GM12878 (cell line): ENCODE measurements around the gene TBC1D5. TPM values are rescaled to one million over a fixed set of nuclear protein-coding genes. Genes with fewer than 3 reads are reported as not detected.

ENCODE experiments used
- BACH1 ChIP-seq: fragments of 450-650 bp; IDR thresholded peaks from 2 replicates; pipeline ENCODE4 v1.6.1; 2017; ENCODE audit warnings: mild to moderate bottlenecking, borderline replicate concordance
- BCL11A ChIP-seq: IDR thresholded peaks from 2 replicates; pipeline ENCODE4 v1.6.1; 2011; ENCODE audit warnings: low read depth, low read length
- CBFB ChIP-seq: IDR thresholded peaks from 2 replicates; pipeline ENCODE4 v1.6.1; 2016; ENCODE audit warnings: antibody characterized with exemption, low read depth
- CBX5 ChIP-seq: sonication (generic); IDR thresholded peaks from 2 replicates; pipeline ENCODE4 v1.6.1; 2016; ENCODE audit warnings: low read depth, moderate library complexity, mild to moderate bottlenecking, inconsistent platforms
- CEBPB ChIP-seq, 2 experiments: fragments of 150-350 bp in 1 of 2; IDR thresholded peaks; 2 replicates each; pipeline ENCODE4 v1.6.1; 2012 to 2014; ENCODE audit warnings: low read depth in 2 of 2, low read length in 2 of 2, borderline replicate concordance in 1 of 2, inconsistent platforms in 1 of 2
- EED ChIP-seq: sonication (generic); IDR thresholded peaks from 2 replicates; pipeline ENCODE4 v1.6.1; 2016; ENCODE audit warnings: antibody characterized with exemption, low read depth
- GABPA ChIP-seq: IDR thresholded peaks from 2 replicates; pipeline ENCODE4 v1.6.1; 2014; ENCODE audit warnings: antibody characterized with exemption, low read depth, mild to moderate bottlenecking, inconsistent platforms
- IRF4 ChIP-seq: IDR thresholded peaks from 2 replicates; pipeline ENCODE4 v1.6.1; 2011; ENCODE audit warnings: low read depth, low read length
- KDM1A ChIP-seq: fragments of 200-600 bp; sonication (generic); IDR thresholded peaks from 2 replicates; pipeline ENCODE4 v1.6.1; 2016; ENCODE audit warnings: borderline replicate concordance
- NBN ChIP-seq: fragments of 450-650 bp; IDR thresholded peaks from 2 replicates; pipeline ENCODE4 v1.6.1; 2016
- NR2C1 ChIP-seq: fragments of 450-650 bp; IDR thresholded peaks from 2 replicates; pipeline ENCODE4 v1.6.1; 2017; ENCODE audit warnings: antibody characterized with exemption, mild to moderate bottlenecking, moderate library complexity
- RAD21 ChIP-seq: IDR thresholded peaks from 2 replicates; pipeline ENCODE4 v1.6.1; 2011; ENCODE audit warnings: mild to moderate bottlenecking, low read depth, low read length, moderate library complexity; ENCODE audit not compliant: insufficient read depth
- RCOR1 ChIP-seq: conservative IDR thresholded peaks from 2 replicates; pipeline ENCODE4 v1.6.1; 2012; ENCODE audit warnings: low read depth, low read length, improper control_type of control experiment
- SP1 ChIP-seq: IDR thresholded peaks from one replicate; pipeline ENCODE4 v1.6.1; 2011; ENCODE audit warnings: low read depth, low read length
- STAT1 ChIP-seq: fragments of 450-650 bp; conservative IDR thresholded peaks from 2 replicates; pipeline ENCODE4 v1.6.1; 2014; ENCODE audit warnings: antibody characterized with exemption, mild to moderate bottlenecking
- STAT3 ChIP-seq: IDR thresholded peaks from 2 replicates; pipeline ENCODE4 v1.6.1; 2011; ENCODE audit warnings: low read depth, low read length, improper control_type of control experiment
- TCF12 ChIP-seq: IDR thresholded peaks from 2 replicates; pipeline ENCODE4 v1.6.1; 2011; ENCODE audit warnings: low read depth, mild to moderate bottlenecking, low read length
- ZBED1 ChIP-seq: IDR thresholded peaks from 2 replicates; pipeline ENCODE4 v1.6.1; 2016; ENCODE audit warnings: borderline replicate concordance
- polyA plus RNA-seq, 11 experiments: library from polyadenylated mRNA; depleted of rRNA in 4 of 11; unstranded in 6 of 11; stranded (reverse) in 5 of 11; fragments of >200 nt; fragmentation: Nextera tagmentation in 4 of 11; fragmentation: Illumina TruSeq in 1 of 11; extraction: Ambion mirVana in 4 of 11; extraction: Trizol in 1 of 11; gene quantifications; 1 replicate in 1 of 11; 2 replicates in 10 of 11; pipeline versions ENCODE4 v1.2.1 to v1.2.3, GENCODE V29; 2011 to 2016; ENCODE audit warnings: inconsistent platforms in 2 of 11, missing spikeins in 2 of 11, low read depth in 1 of 11
- total RNA-seq, 4 experiments: library from RNA; depleted of rRNA in 3 of 4; stranded (reverse); fragments of >200 nt in 3 of 4; fragmentation: Illumina TruSeq in 1 of 4; extraction: Trizol in 1 of 4; gene quantifications; 2 replicates each; pipeline versions ENCODE4 v1.2.1 to v1.2.3, GENCODE V29; 2013 to 2021
- TF ChIP-seq, protein P1 (sequence below): IDR thresholded peaks from 2 replicates; pipeline ENCODE4 v1.6.1; 2012; ENCODE audit warnings: low read length, inconsistent platforms
- TF ChIP-seq, protein P2 (sequence below): fragments of 450-650 bp; IDR thresholded peaks from 2 replicates; pipeline ENCODE4 v1.6.1; 2017; ENCODE audit warnings: mild to moderate bottlenecking, low read depth, inconsistent platforms; ENCODE audit not compliant: poor library complexity, severe bottlenecking
- TF ChIP-seq, protein P3 (sequence below): fragments of 450-650 bp; IDR thresholded peaks from 2 replicates; pipeline ENCODE4 v1.6.1; 2017; ENCODE audit warnings: low read depth, mild to moderate bottlenecking, moderate library complexity
- TF ChIP-seq, protein P4 (sequence below): fragments of 450-650 bp; IDR thresholded peaks from 2 replicates; pipeline ENCODE4 v1.6.1; 2017; ENCODE audit warnings: mild to moderate bottlenecking, moderate library complexity

The TBC1D5 gene
- total and polyA plus RNA-seq, 10 of the 15 experiments (the other 5 are each of a cell fraction or from before 2014, with no cell fraction given) = 5.5 to 61.0 (median 43.8) TPM

DNA sequence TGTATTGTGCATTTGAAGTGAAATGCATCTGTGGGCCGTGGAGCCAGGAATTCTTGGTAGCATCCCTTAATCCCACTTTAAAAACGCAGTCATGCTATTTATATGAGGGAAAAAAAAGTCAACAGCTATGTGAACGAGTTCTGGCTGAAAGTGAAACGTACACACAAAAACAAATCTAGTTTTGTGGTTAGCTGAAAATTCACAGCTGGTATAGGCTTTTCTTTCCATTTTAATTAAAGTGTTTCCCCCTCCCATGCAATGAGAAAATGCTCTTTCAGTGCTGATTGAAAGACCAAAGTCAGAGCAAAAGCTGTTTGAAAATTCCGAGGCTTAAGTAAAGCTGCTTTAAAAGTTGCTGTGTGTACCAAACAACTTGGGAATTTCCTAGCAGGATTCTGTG is 560.3 kb downstream of the TBC1D5 start (continued):
- TF ChIP-seq, protein P1, sequence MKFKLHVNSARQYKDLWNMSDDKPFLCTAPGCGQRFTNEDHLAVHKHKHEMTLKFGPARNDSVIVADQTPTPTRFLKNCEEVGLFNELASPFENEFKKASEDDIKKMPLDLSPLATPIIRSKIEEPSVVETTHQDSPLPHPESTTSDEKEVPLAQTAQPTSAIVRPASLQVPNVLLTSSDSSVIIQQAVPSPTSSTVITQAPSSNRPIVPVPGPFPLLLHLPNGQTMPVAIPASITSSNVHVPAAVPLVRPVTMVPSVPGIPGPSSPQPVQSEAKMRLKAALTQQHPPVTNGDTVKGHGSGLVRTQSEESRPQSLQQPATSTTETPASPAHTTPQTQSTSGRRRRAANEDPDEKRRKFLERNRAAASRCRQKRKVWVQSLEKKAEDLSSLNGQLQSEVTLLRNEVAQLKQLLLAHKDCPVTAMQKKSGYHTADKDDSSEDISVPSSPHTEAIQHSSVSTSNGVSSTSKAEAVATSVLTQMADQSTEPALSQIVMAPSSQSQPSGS = peak; percentile 89
- TF ChIP-seq EED = peak; percentile 91
- TF ChIP-seq, protein P2, sequence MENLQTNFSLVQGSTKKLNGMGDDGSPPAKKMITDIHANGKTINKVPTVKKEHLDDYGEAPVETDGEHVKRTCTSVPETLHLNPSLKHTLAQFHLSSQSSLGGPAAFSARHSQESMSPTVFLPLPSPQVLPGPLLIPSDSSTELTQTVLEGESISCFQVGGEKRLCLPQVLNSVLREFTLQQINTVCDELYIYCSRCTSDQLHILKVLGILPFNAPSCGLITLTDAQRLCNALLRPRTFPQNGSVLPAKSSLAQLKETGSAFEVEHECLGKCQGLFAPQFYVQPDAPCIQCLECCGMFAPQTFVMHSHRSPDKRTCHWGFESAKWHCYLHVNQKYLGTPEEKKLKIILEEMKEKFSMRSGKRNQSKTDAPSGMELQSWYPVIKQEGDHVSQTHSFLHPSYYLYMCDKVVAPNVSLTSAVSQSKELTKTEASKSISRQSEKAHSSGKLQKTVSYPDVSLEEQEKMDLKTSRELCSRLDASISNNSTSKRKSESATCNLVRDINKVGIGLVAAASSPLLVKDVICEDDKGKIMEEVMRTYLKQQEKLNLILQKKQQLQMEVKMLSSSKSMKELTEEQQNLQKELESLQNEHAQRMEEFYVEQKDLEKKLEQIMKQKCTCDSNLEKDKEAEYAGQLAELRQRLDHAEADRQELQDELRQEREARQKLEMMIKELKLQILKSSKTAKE = peak; percentile 91
- TF ChIP-seq CBX5 = 0 out of 2 replicates have a peak, but pooled peaks have one; percentile 64
- peak; percentile 37; the same call in 1 of the 2 replicates for TF ChIP-seq STAT3
- TF ChIP-seq TCF12 = peak; percentile 96
- peak; percentile 90 for TF ChIP-seq IRF4
- peak; percentile 33 for TF ChIP-seq SP1
- TF ChIP-seq GABPA = peak; percentile 32; the same call in 1 of the 2 replicates
- peak; percentile 69; the same call in 1 of the 2 replicates for TF ChIP-seq NBN
- no peak for TF ChIP-seq NR2C1
- peak; percentile 90 for TF ChIP-seq BCL11A
- TF ChIP-seq BACH1 = peak; percentile 70; the same call in 1 of the 2 replicates
- TF ChIP-seq, protein P3, sequence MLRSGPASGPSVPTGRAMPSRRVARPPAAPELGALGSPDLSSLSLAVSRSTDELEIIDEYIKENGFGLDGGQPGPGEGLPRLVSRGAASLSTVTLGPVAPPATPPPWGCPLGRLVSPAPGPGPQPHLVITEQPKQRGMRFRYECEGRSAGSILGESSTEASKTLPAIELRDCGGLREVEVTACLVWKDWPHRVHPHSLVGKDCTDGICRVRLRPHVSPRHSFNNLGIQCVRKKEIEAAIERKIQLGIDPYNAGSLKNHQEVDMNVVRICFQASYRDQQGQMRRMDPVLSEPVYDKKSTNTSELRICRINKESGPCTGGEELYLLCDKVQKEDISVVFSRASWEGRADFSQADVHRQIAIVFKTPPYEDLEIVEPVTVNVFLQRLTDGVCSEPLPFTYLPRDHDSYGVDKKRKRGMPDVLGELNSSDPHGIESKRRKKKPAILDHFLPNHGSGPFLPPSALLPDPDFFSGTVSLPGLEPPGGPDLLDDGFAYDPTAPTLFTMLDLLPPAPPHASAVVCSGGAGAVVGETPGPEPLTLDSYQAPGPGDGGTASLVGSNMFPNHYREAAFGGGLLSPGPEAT = peak; percentile 92
- no peak for TF ChIP-seq RCOR1
- peak; percentile 85; the same call in 1 of the 2 replicates for TF ChIP-seq CBFB
- TF ChIP-seq, protein P4, sequence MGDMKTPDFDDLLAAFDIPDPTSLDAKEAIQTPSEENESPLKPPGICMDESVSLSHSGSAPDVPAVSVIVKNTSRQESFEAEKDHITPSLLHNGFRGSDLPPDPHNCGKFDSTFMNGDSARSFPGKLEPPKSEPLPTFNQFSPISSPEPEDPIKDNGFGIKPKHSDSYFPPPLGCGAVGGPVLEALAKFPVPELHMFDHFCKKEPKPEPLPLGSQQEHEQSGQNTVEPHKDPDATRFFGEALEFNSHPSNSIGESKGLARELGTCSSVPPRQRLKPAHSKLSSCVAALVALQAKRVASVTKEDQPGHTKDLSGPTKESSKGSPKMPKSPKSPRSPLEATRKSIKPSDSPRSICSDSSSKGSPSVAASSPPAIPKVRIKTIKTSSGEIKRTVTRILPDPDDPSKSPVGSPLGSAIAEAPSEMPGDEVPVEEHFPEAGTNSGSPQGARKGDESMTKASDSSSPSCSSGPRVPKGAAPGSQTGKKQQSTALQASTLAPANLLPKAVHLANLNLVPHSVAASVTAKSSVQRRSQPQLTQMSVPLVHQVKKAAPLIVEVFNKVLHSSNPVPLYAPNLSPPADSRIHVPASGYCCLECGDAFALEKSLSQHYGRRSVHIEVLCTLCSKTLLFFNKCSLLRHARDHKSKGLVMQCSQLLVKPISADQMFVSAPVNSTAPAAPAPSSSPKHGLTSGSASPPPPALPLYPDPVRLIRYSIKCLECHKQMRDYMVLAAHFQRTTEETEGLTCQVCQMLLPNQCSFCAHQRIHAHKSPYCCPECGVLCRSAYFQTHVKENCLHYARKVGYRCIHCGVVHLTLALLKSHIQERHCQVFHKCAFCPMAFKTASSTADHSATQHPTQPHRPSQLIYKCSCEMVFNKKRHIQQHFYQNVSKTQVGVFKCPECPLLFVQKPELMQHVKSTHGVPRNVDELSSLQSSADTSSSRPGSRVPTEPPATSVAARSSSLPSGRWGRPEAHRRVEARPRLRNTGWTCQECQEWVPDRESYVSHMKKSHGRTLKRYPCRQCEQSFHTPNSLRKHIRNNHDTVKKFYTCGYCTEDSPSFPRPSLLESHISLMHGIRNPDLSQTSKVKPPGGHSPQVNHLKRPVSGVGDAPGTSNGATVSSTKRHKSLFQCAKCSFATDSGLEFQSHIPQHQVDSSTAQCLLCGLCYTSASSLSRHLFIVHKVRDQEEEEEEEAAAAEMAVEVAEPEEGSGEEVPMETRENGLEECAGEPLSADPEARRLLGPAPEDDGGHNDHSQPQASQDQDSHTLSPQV = 0 out of 2 replicates have a peak, but pooled peaks have one; percentile 61
- no peak for TF ChIP-seq KDM1A
- TF ChIP-seq STAT1 = no peak
- peak; percentile 85; the same call in 1 of the 2 replicates for TF ChIP-seq ZBED1
- 0 out of 4 replicates have a peak, but pooled peaks of 1 of the 2 experiments have one; percentile 78 for TF ChIP-seq CEBPB (IDR thresholded peaks at IDR 0.05; ENCODE audit: borderline replicate concordance in 1 of 2, low read depth in 2 of 2, low read length in 2 of 2)
- 0 out of 2 replicates have a peak, but pooled peaks have one; percentile 7 for TF ChIP-seq RAD21
